Loucy (cell line): ENCODE results near the gene ZFYVE28.

ENCODE experiments used
- CTCF ChIP-seq: fragments of 200-600 bp; sonication (generic); conservative IDR thresholded peaks from 2 replicates; pipeline ENCODE4 v1.5.1; 2014; ENCODE audit warnings: mild to moderate bottlenecking, antibody characterized with exemption, low read length
- EZH2phosphoT487 ChIP-seq: fragments of 200-600 bp; IDR thresholded peaks from 2 replicates; pipeline ENCODE4 v1.6.1; 2018; ENCODE audit warnings: antibody characterized with exemption, mild to moderate bottlenecking, moderate library complexity, borderline replicate concordance

GRCh38 chr4:2340272-2341061 is 78.0 kb downstream of the ZFYVE28 start:
- no peak for TF ChIP-seq CTCF
- no peak for TF ChIP-seq EZH2phosphoT487
